GM12878 (cell line): ENCODE measurements around the gene NCLN. TPM values are rescaled to one million over a fixed set of nuclear protein-coding genes. Genes with fewer than 3 reads are reported as not detected.

Experiments used
- ATAC-seq: fragments of 200-7000 bp; cut with Tn5 transposase; 3 replicates; pipeline ENCODE4 v1.9.1; 2020; ENCODE audit warnings: mild to moderate bottlenecking, moderate library complexity
- BruUV-seq: library from RNA; stranded (reverse); fragments of 400-500 nt; replicated peaks from 2 replicates; lab custom pipeline; 2021; lab: Mats Ljungman, UMichigan
- CTCF ChIA-PET: fragments of 300-600 bp; sonication (Branson Sonifier 250); formaldehyde crosslinking; extraction: SDS; loops from one replicate; lab custom pipeline; 2021; ENCODE audit warnings: inconsistent platforms; lab: Yijun Ruan, JAX
- POLR2A ChIA-PET: fragments of 350-600 bp; formaldehyde crosslinking; extraction: SDS; loops from one replicate; lab custom pipeline; 2021; ENCODE audit warnings: inconsistent platforms; lab: Charles Lee
- RAD21 ChIA-PET: fragments of 300-600 bp; sonication (Branson Sonifier 250); formaldehyde crosslinking; loops from one replicate; lab custom pipeline; 2023; ENCODE audit warnings: antibody characterized with exemption; ENCODE audit not compliant: unreplicated experiment; lab: Charles Lee
- SMC1A ChIA-PET: fragments of 300-600 bp; sonication (Branson Sonifier 250); formaldehyde crosslinking; loops from one replicate; lab custom pipeline; 2023; ENCODE audit not compliant: unreplicated experiment, uncharacterized antibody; lab: Charles Lee
- DNase-seq: peaks from one replicate; pipeline ENCODE4 v3.0.0-alpha.2; 2011; ENCODE audit warnings: low read depth, low spot score
- FAIRE-seq: peaks from 3 replicates; lab custom pipeline; 2011; peaks lifted over from hg19 to GRCh38; lab: Jason Lieb, UNC
- H2AFZ ChIP-seq: 2 replicates; pipeline ENCODE4 v1.6.0; 2011; ENCODE audit warnings: low read depth, low read length, control low read depth; ENCODE audit not compliant: control insufficient read depth
- H3K27ac ChIP-seq: 2 replicates; pipeline ENCODE4 v1.5.1; 2011; ENCODE audit warnings: control low read depth; ENCODE audit not compliant: control insufficient read depth, insufficient read depth
- H3K27me3 ChIP-seq, 2 experiments: replicated peaks in 1 of 2; 2 replicates each; pipeline versions ENCODE4 v1.6.0 to v1.6.1; 2011; ENCODE audit warnings: low read length in 1 of 2; ENCODE audit not compliant: control insufficient read depth in 2 of 2, insufficient read depth in 2 of 2
- H3K36me3 ChIP-seq, 2 experiments: 2 replicates each; pipeline ENCODE4 v1.5.1; 2011; ENCODE audit warnings: low read length in 1 of 2; ENCODE audit not compliant: control insufficient read depth in 2 of 2, insufficient read depth in 2 of 2
- H3K4me1 ChIP-seq: 2 replicates; pipeline ENCODE4 v1.6.1; 2011; ENCODE audit warnings: mild to moderate bottlenecking, low read length, moderate library complexity, mixed read lengths; ENCODE audit not compliant: control insufficient read depth, insufficient read depth
- H3K4me2 ChIP-seq: 2 replicates; pipeline ENCODE4 v1.6.0; 2011; ENCODE audit warnings: control low read depth; ENCODE audit not compliant: control insufficient read depth, insufficient read depth
- H3K4me3 ChIP-seq: fragments of 200-600 bp; sonication (generic); 2 replicates; pipeline ENCODE4 v1.5.1; 2016
- H3K79me2 ChIP-seq: 2 replicates; pipeline ENCODE4 v1.6.0; 2011; ENCODE audit warnings: low read length; ENCODE audit not compliant: control insufficient read depth, insufficient read depth
- H3K9ac ChIP-seq: 2 replicates; pipeline ENCODE4 v1.8.0; 2011; ENCODE audit warnings: low read length, control low read depth, mixed read lengths; ENCODE audit not compliant: control insufficient read depth, insufficient read depth
- H3K9me3 ChIP-seq: replicated peaks from 3 replicates; pipeline ENCODE4 v1.5.1; 2011; ENCODE audit warnings: mild to moderate bottlenecking, low read length; ENCODE audit not compliant: control insufficient read depth, insufficient read depth
- H4K20me1 ChIP-seq: 2 replicates; pipeline ENCODE4 v1.6.0; 2011; ENCODE audit not compliant: control insufficient read depth, insufficient read depth
- EZH2 ChIP-seq: IDR thresholded peaks from 2 replicates; pipeline ENCODE4 v1.6.1; 2012; ENCODE audit warnings: low read depth, mild to moderate bottlenecking, control low read depth, inconsistent platforms, low read length, borderline replicate concordance; ENCODE audit not compliant: control insufficient read depth
- HDAC2 ChIP-seq: fragments of 200-600 bp; sonication (generic); IDR thresholded peaks from 2 replicates; pipeline ENCODE4 v1.6.1; 2017
- HDAC6 ChIP-seq: fragments of 200-600 bp; sonication (generic); IDR thresholded peaks from one replicate; pipeline ENCODE4 v1.8.0; 2017; ENCODE audit warnings: antibody characterized with exemption; ENCODE audit not compliant: unreplicated experiment
- LARP7 ChIP-seq: fragments of 450-650 bp; IDR thresholded peaks from 2 replicates; pipeline ENCODE4 v1.6.1; 2017; ENCODE audit warnings: mild to moderate bottlenecking
- PAX5 ChIP-seq: IDR thresholded peaks from 2 replicates; pipeline ENCODE4 v1.6.1; 2011; ENCODE audit warnings: low read depth, low read length, borderline replicate concordance
- PML ChIP-seq: IDR thresholded peaks from 2 replicates; pipeline ENCODE4 v1.6.1; 2012; ENCODE audit warnings: low read length, inconsistent platforms
- RAD21 ChIP-seq: IDR thresholded peaks from 2 replicates; pipeline ENCODE4 v1.6.1; 2011; ENCODE audit warnings: mild to moderate bottlenecking, low read depth, low read length, moderate library complexity; ENCODE audit not compliant: insufficient read depth
- SREBF1 ChIP-seq: IDR thresholded peaks from 2 replicates; pipeline ENCODE4 v1.6.1; 2012; ENCODE audit warnings: mild to moderate bottlenecking, low read length
- SUPT20H ChIP-seq: IDR thresholded peaks from 2 replicates; pipeline ENCODE4 v1.6.1; 2011; ENCODE audit warnings: low read depth, mild to moderate bottlenecking, low read length, moderate library complexity, borderline replicate concordance; ENCODE audit not compliant: control insufficient read depth
- ZNF24 ChIP-seq: fragments of 450-650 bp; IDR thresholded peaks from 2 replicates; pipeline ENCODE4 v1.6.1; 2017; ENCODE audit warnings: antibody characterized with exemption, mild to moderate bottlenecking
- WGBS: methylation state at CpG from one replicate; pipeline ENCODE4 v1.1.6; 2016; ENCODE audit warnings: low lambda C conversion rate; ENCODE audit not compliant: insufficient replicate concordance, insufficient coverage; ENCODE audit errors: missing lambda C conversion rate; 5-methylcytosine and 5-hydroxymethylcytosine counted together
- in situ Hi-C: fragments of 300-500 bp; cut with MboI; formaldehyde crosslinking; loops from 9 replicates; pipeline ENCODE4 v1.14.3; 2018; ENCODE audit warnings: mixed read lengths
- intact Hi-C: fragments of 100-400 bp; cut with micrococcal nuclease; formaldehyde crosslinking; loops from one replicate; pipeline ENCODE4 v1.14.2; 2022; ENCODE audit not compliant: unreplicated experiment
- polyA plus RNA-seq, 11 experiments: library from polyadenylated mRNA; depleted of rRNA in 4 of 11; unstranded in 6 of 11; stranded (reverse) in 5 of 11; fragments of >200 nt; fragmentation: Nextera tagmentation in 4 of 11; fragmentation: Illumina TruSeq in 1 of 11; extraction: Ambion mirVana in 4 of 11; extraction: Trizol in 1 of 11; gene quantifications; 1 replicate in 1 of 11; 2 replicates in 10 of 11; pipeline versions ENCODE4 v1.2.1 to v1.2.3, GENCODE V29; 2011 to 2016; ENCODE audit warnings: inconsistent platforms in 2 of 11, missing spikeins in 2 of 11, low read depth in 1 of 11
- total RNA-seq, 4 experiments: library from RNA; depleted of rRNA in 3 of 4; stranded (reverse); fragments of >200 nt in 3 of 4; fragmentation: Illumina TruSeq in 1 of 4; extraction: Trizol in 1 of 4; gene quantifications; 2 replicates each; pipeline versions ENCODE4 v1.2.1 to v1.2.3, GENCODE V29; 2013 to 2021
- TF ChIP-seq, protein P1 (sequence below): IDR thresholded peaks from 2 replicates; pipeline ENCODE4 v1.6.1; 2012; ENCODE audit warnings: improper control_type of control experiment, low read depth, low read length; ENCODE audit not compliant: insufficient replicate concordance

NCLN gene
- total and polyA plus RNA-seq, 10 of the 15 experiments (the other 5 are each of a cell fraction or from before 2014, with no cell fraction given) = 2.2 to 79.1 (median 36.0) TPM

GRCh38 chr19:3229888-3230496, 44.3 kb downstream of the NCLN start:
- no TSS peak for BruUV-seq
- H3K4me3 ChIP-seq = no peak overlapping the region
- H3K27me3 ChIP-seq = peaks cover 0 to 2% of the 10 kb centered on the region in 2 experiments; a peak in 2 of 4 replicates
- CTCF ChIA-PET = interaction anchor here (0.8 to 1.2 kb wide), 2 partner anchors 23 to 254 kb away, joined by 3 read pairs; no protein-coding TSS in a partner anchor
- H3K27ac ChIP-seq = no peak overlapping the region
- no peak for FAIRE-seq
- no peak for DNase-seq
- 22% methylated on average over 4 of the region's 4 CpGs for WGBS
- no peaks in the 10 kb centered on the region for H3K9me3 ChIP-seq
- RAD21 ChIA-PET = no interaction called here
- no peaks in the 10 kb centered on the region for H3K4me1 ChIP-seq
- no peaks in the 10 kb centered on the region for H4K20me1 ChIP-seq
- SMC1A ChIA-PET = no interaction called here
- no peaks in the 10 kb centered on the region for H3K79me2 ChIP-seq
- POLR2A ChIA-PET = no interaction called here
- no peak overlapping the region for H3K4me2 ChIP-seq
- H3K36me3 ChIP-seq = no peaks in the 10 kb centered on the region
- H2AFZ ChIP-seq = no peak overlapping the region
- ATAC-seq = no peak
- H3K9ac ChIP-seq = no peak overlapping the region
- TF ChIP-seq HDAC2 = no peak
- TF ChIP-seq ZNF24 = peak; percentile 81
- intact Hi-C loops (no loop called here), in situ Hi-C loops (no loop called here)

- no peak overlapping the region for H2AFZ ChIP-seq
- intact Hi-C loops = no loop called here
- no peaks in the 10 kb centered on the region for H4K20me1 ChIP-seq
- ChIA-PET POLR2A (no interaction called here), SMC1A (no interaction called here), CTCF (interaction anchor here (1.2 kb wide), 1 partner anchor 22 kb away, joined by 3 read pairs; no protein-coding TSS in a partner anchor), RAD21 (no interaction called here)
- no peak for DNase-seq
- no peaks in the 10 kb centered on the region for H3K4me1 ChIP-seq
- BruUV-seq = no TSS peak
- no peak for ATAC-seq
- H3K9me3 ChIP-seq = no peaks in the 10 kb centered on the region
- peaks cover 0 to 2% of the 10 kb centered on the region in 2 experiments; a peak in 2 of 4 replicates for H3K27me3 ChIP-seq
- no peaks in the 10 kb centered on the region for H3K36me3 ChIP-seq
- H3K79me2 ChIP-seq = no peaks in the 10 kb centered on the region
- H3K27ac ChIP-seq = no peak overlapping the region
- in situ Hi-C loops = no loop called here
- H3K9ac ChIP-seq = no peak overlapping the region
- H3K4me2 ChIP-seq = no peak overlapping the region
- no peak overlapping the region for H3K4me3 ChIP-seq
- WGBS = 6% methylated on average over 1 of the region's 1 CpG
- FAIRE-seq = no peak
- TF ChIP-seq LARP7 (no peak), PML (no peak), EZH2 (no peak), SREBF1 (no peak), RAD21 (no peak), SUPT20H (no peak), PAX5 (no peak), HDAC6 (no peak)
- TF ChIP-seq, protein P1, sequence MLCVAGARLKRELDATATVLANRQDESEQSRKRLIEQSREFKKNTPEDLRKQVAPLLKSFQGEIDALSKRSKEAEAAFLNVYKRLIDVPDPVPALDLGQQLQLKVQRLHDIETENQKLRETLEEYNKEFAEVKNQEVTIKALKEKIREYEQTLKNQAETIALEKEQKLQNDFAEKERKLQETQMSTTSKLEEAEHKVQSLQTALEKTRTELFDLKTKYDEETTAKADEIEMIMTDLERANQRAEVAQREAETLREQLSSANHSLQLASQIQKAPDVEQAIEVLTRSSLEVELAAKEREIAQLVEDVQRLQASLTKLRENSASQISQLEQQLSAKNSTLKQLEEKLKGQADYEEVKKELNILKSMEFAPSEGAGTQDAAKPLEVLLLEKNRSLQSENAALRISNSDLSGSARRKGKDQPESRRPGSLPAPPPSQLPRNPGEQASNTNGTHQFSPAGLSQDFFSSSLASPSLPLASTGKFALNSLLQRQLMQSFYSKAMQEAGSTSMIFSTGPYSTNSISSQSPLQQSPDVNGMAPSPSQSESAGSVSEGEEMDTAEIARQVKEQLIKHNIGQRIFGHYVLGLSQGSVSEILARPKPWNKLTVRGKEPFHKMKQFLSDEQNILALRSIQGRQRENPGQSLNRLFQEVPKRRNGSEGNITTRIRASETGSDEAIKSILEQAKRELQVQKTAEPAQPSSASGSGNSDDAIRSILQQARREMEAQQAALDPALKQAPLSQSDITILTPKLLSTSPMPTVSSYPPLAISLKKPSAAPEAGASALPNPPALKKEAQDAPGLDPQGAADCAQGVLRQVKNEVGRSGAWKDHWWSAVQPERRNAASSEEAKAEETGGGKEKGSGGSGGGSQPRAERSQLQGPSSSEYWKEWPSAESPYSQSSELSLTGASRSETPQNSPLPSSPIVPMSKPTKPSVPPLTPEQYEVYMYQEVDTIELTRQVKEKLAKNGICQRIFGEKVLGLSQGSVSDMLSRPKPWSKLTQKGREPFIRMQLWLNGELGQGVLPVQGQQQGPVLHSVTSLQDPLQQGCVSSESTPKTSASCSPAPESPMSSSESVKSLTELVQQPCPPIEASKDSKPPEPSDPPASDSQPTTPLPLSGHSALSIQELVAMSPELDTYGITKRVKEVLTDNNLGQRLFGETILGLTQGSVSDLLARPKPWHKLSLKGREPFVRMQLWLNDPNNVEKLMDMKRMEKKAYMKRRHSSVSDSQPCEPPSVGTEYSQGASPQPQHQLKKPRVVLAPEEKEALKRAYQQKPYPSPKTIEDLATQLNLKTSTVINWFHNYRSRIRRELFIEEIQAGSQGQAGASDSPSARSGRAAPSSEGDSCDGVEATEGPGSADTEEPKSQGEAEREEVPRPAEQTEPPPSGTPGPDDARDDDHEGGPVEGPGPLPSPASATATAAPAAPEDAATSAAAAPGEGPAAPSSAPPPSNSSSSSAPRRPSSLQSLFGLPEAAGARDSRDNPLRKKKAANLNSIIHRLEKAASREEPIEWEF = no peak
These were observed 45.6 kb downstream of the NCLN start for GRCh38 chr19:3231288-3231687.
